Stimulated activated naive B cell treated with anti-CD40 and anti-IgM and Interleukin-4, amounts not matched to agents 10 μg/mL and 1 μg/mL and 100 μg/mL, for 72 hours (primary cell): ENCODE results near the gene RBM28.
A peak's percentile ranks its signal among the peaks of the same experiment; 100 is the strongest.

Source experiments
- ATAC-seq, 2 donors: fragments of 150-1000 bp; cut with Tn5 transposase; replicated peaks; 2 replicates each; pipeline ENCODE4 v1.10.0; 2021; ENCODE audit warnings: moderate library complexity in 1 of 2
- DNase-seq: peaks from one replicate; pipeline ENCODE4 v3.0.0; 2021
- H3K27ac Mint-ChIP-seq: one replicate; pipeline ENCODE4 v1.8.0; 2022; ENCODE audit warnings: mild to moderate bottlenecking, mixed read lengths
- H3K27me3 Mint-ChIP-seq, 2 donors: one replicate each; pipeline ENCODE4 v1.8.0; 2022; ENCODE audit warnings: mixed read lengths in 2 of 2
- H3K36me3 Mint-ChIP-seq, 2 donors: one replicate each; pipeline ENCODE4 v1.8.0; 2022; ENCODE audit warnings: mixed read lengths in 2 of 2, mild to moderate bottlenecking in 1 of 2
- H3K4me1 Mint-ChIP-seq, 2 donors: one replicate each; pipeline ENCODE4 v1.8.0; 2022; ENCODE audit warnings: mixed read lengths in 2 of 2, mild to moderate bottlenecking in 1 of 2
- H3K4me3 Mint-ChIP-seq, 2 donors: one replicate each; pipeline ENCODE4 v1.8.0; 2022; ENCODE audit warnings: mild to moderate bottlenecking in 2 of 2, mixed read lengths in 2 of 2, moderate library complexity in 1 of 2
- H3K9me3 Mint-ChIP-seq, 2 donors: one replicate each; pipeline ENCODE4 v1.8.0; 2022; ENCODE audit warnings: mixed read lengths in 2 of 2, mild to moderate bottlenecking in 1 of 2

Gene RBM28

DNA sequence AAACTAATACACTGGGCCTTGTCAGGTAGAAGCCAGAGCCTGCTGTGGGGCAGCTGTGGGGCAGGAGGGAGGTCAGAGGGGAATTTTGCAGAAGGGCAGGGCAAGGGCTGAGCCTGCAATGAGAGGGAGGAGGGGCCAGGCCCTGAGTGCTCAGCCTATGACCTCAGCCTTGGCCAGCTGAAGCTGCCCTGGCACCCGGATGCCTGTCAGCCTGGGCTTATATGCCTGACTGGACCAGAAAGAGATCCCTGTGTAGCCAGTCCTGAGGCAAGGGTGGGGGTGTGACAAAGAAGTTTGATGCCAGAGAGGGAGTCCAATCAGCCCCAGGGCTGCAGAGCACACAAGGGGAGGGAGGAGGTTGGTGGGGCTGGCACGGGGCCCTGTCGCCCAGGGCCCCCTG, 40.1 kb upstream of the RBM28 start:
- no peak for ATAC-seq
- no peak overlapping the region for H3K4me3 Mint-ChIP-seq
- H3K9me3 Mint-ChIP-seq, result no peaks in the 10 kb centered on the region
- no peak overlapping the region for H3K27ac Mint-ChIP-seq
- H3K27me3 Mint-ChIP-seq, result peaks cover 8 to 13% of the 10 kb centered on the region in 2 donors
- H3K4me1 Mint-ChIP-seq, result peaks cover 4 to 11% of the 10 kb centered on the region in 2 donors
- DNase-seq, result no peak
- H3K36me3 Mint-ChIP-seq, result no peaks in the 10 kb centered on the region

DNA sequence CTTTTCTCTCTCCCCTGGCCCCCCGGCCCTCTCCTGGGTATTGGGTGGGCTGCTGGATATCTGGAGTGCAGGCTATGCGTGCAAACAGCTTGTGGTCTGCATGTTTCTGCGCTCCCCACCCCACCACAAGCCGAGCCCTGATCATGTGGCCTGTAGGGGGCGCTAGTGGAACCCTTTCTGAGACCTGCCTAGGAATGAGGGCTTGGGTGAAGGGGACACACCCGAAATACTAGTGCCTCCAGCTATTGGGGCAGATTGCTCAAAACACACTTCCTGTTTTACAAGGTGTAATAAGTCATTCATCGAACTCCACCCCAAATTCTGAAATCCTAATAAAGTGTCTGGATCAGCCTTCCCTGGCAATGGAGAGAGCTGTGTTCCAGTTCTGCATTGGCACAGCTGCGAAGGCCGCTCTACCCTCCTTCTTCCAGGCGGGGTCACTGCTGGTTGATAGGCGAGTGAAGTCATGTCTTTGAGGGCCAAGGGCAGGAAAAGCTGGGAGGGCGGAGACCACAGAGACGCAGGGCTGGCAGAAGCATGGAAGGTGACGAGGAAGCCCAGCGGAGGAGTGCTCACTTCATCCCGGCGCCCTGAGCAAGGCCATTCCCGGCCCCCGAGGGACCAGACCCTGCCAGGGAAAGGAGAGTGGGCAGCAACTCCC, 37.6 kb upstream of the RBM28 start:
- Mint-ChIP-seq H3K4me1 (no peaks in the 10 kb centered on the region), H3K36me3 (no peaks in the 10 kb centered on the region), H3K4me3 (no peak overlapping the region), H3K27me3 (peaks cover 4 to 12% of the 10 kb centered on the region in 2 donors), H3K9me3 (no peaks in the 10 kb centered on the region), H3K27ac (no peak overlapping the region)
- DNase-seq, result no peak
- ATAC-seq, result peak; percentile 53 to 63

DNA sequence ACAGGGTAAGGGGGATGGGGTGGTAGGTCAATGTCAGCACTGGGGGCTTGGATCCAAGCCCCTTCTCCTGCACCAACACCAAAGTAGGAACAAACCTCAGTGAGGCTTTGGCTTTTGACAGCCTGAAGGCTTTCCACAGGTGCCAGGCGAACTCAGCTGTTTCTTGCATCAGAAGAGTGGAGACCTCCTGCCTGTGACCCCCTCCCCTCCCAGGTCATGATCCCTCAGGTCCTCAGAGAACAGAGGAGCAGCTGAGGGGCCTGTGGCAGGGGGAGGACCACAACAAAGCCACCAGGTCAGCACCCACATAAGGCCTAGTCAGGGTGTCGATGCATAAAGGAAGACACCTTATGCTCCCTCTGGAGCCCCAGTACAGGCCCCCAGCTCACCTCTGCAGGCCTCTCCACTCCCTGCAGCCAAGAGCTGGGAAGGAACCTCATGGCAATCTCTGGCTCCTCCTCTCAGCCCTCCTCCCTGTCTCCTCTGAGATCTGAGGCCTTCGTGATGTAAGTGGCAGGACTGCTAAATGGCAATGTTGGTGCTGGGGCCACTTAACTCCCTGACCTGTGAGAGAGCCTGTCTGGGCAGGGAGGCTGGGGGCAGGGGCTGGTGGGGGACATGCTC, 36.9 kb upstream of the RBM28 start:
- Mint-ChIP-seq H3K4me3 (no peak overlapping the region), H3K36me3 (no peaks in the 10 kb centered on the region), H3K9me3 (no peaks in the 10 kb centered on the region), H3K27ac (no peak overlapping the region), H3K27me3 (peaks cover 4 to 13% of the 10 kb centered on the region in 2 donors), H3K4me1 (no peaks in the 10 kb centered on the region)
- no peak for DNase-seq
- no peak for ATAC-seq

DNA sequence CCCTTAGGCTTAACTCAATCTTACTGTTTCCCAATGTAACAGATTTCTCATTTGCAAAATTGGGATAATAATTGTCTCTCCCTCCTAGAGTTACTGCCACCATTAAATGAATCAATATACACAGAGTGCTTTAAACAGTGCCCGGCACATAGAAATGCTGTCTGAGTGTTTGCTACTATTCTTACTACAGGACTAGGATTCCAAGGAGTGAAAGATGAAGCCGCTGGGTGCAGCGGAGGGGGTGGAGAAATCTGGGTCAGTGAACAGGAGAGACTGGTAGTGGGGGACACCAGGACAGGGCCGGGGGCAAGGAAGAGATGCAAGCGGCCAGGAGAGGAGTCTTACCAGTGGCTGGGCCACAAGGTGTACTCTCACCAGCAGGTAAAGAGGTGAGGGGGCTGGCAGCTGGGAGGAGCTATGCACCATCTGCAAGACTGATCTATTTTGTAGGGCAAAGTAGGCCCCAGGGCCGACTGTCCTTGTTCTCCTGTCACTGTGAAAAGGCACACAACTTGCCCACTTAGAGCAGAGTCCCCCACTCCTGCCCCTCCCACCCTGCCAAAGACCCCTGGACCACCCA, 36.3 kb upstream of the RBM28 start:
- Mint-ChIP-seq H3K27me3 (peaks cover 4 to 13% of the 10 kb centered on the region in 2 donors), H3K9me3 (no peaks in the 10 kb centered on the region), H3K27ac (no peak overlapping the region), H3K4me1 (no peaks in the 10 kb centered on the region), H3K36me3 (no peaks in the 10 kb centered on the region), H3K4me3 (no peak overlapping the region)
- no peak for DNase-seq
- ATAC-seq, result no peak

DNA sequence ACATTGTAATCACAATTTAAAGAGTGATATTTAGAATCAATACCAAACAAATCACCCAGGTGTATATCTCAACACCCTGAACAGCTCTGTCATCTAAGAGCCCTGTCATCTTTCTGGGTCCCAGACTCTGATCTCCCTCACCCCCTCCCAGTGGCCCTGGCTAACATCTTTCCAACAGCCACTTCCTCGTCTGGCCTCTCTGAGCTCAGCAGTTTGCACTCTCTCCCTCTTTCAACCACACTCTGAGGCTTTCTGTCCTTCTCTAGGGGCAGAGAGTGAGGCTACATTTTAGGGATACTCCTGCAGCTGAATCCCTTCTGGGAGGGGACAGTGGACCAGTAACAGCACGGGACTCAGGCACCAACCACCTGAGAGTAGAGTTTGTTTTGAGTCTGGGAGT, 34.9 kb upstream of the RBM28 start:
- H3K36me3 Mint-ChIP-seq, result no peaks in the 10 kb centered on the region
- peaks cover 8 to 19% of the 10 kb centered on the region in 2 donors for H3K27me3 Mint-ChIP-seq
- no peaks in the 10 kb centered on the region for H3K4me1 Mint-ChIP-seq
- H3K4me3 Mint-ChIP-seq, result no peak overlapping the region
- no peak for DNase-seq
- H3K9me3 Mint-ChIP-seq, result peaks cover 4% of the 10 kb centered on the region in 2 donors
- no peak for ATAC-seq
- no peak overlapping the region for H3K27ac Mint-ChIP-seq

DNA sequence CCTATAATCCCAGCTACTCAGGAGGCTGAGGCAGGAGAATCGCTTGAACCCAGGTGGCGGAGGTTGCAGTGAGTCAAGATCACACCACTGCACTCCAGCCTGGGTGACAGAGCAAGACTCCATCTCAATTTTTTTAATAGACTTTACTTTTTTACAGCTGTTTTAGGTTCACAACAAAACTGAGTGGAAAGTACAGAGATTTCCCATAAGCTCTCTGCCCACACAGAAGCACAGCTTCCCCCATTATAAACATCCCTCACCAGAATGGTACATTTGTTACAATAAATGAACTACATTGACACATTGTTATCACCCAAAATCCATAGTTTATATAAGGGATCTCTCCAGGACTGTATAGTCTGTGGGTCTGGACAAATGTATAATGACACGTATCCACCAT, 32.4 kb upstream of the RBM28 start:
- Mint-ChIP-seq H3K27ac (no peak overlapping the region), H3K9me3 (peaks cover 4% of the 10 kb centered on the region in 2 donors), H3K4me1 (no peaks in the 10 kb centered on the region), H3K27me3 (peaks cover 6 to 26% of the 10 kb centered on the region in 2 donors), H3K4me3 (no peak overlapping the region), H3K36me3 (no peaks in the 10 kb centered on the region)
- no peak for ATAC-seq
- no peak for DNase-seq

DNA sequence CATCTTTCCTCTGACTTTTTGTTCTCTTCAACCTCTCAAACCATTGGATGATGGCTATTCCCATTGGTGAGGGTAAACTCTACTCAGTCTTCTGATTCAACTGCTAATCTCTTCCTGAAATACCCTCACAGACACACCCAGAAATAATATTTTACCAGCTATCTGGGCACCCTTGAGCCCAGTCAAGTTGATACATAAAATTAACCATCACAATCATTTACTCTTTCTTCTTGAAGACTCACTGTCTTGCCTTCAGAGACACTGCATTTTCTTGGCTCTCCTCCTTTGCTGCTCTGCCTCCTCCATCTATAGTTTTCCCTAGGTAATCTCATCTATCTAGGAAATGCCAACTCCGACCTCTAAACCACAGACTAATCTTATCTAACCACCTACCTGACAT, 30.3 kb upstream of the RBM28 start:
- H3K27me3 Mint-ChIP-seq, result peaks cover 4 to 31% of the 10 kb centered on the region in 2 donors
- no peak overlapping the region for H3K4me3 Mint-ChIP-seq
- ATAC-seq, result no peak
- no peaks in the 10 kb centered on the region for H3K36me3 Mint-ChIP-seq
- H3K9me3 Mint-ChIP-seq, result peaks cover 4% of the 10 kb centered on the region in 2 donors
- H3K27ac Mint-ChIP-seq, result no peak overlapping the region
- no peaks in the 10 kb centered on the region for H3K4me1 Mint-ChIP-seq
- no peak for DNase-seq

DNA sequence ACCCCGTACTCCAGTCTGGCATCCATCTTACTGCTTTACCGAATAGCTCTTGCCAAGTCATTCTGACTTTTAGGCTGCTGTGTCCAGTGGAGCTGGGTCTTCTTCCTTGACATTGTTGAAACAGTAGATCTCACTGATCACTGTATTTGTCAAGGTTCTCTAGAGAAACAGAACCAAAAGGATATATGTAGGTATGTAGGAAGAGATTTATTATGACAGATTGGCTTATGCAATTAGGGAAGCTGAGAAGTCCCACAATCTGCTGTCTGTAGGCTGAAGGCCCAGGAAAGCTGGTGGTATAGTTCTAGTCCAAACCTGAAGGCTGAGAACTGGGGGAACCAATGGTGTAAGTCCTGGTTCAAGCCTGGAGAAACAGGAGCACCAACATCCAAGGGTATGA, 29.9 kb upstream of the RBM28 start:
- Mint-ChIP-seq H3K4me1 (no peaks in the 10 kb centered on the region), H3K9me3 (peaks cover 4% of the 10 kb centered on the region in 2 donors), H3K27ac (no peak overlapping the region), H3K4me3 (no peak overlapping the region), H3K36me3 (no peaks in the 10 kb centered on the region), H3K27me3 (peaks cover 4 to 31% of the 10 kb centered on the region in 2 donors)
- no peak for ATAC-seq
- DNase-seq, result no peak

DNA sequence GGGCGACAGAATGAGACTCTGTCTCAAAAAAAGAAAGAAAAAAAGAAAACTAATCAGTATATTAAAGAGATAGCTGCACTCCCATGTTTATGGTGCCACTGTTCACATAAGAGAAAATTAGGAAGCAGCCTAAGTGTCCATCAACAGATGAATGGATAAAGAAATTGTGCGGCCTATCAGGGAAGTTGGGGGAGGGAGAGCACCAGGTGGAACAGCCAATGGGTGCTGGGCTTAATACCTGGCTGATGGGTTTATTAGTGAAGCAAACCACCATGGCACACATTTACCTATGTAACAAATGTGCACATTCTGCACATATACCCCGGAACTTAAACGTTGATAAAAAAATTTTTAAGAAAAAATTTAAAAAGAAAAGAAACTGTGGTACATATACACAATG, 26.8 kb upstream of the RBM28 start:
- Mint-ChIP-seq H3K36me3 (no peaks in the 10 kb centered on the region), H3K27me3 (peaks cover 17 to 21% of the 10 kb centered on the region in 2 donors), H3K4me1 (no peaks in the 10 kb centered on the region), H3K4me3 (no peak overlapping the region), H3K9me3 (peaks cover 4% of the 10 kb centered on the region in 2 donors), H3K27ac (no peak overlapping the region)
- ATAC-seq, result no peak
- no peak for DNase-seq

DNA sequence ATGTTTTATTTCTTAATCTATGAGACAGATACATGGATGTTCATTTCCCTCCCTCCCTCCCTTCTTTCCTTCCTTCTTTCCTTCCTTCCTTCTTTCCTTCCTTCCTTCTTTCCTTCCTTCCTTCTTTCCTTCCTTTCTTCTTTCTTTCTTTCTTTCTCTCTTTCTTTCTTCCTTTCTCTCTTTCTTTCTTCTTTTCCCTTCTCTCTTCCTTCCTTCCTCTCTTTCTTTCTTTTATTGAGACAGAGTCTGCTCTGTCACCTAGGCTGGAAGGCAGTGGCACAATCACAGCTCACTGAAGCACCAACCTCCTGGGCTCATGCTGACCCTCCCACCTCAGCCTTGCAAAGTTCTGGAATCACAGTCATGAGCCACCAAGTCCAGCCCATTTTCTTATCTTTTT, 23.3 kb upstream of the RBM28 start:
- DNase-seq (no peak), ATAC-seq (no peak)
- no peaks in the 10 kb centered on the region for H3K9me3 Mint-ChIP-seq
- no peak overlapping the region for H3K4me3 Mint-ChIP-seq
- H3K27ac Mint-ChIP-seq, result no peak overlapping the region
- H3K36me3 Mint-ChIP-seq, result no peaks in the 10 kb centered on the region
- peaks cover 3 to 4% of the 10 kb centered on the region in 2 donors for H3K4me1 Mint-ChIP-seq
- H3K27me3 Mint-ChIP-seq, result peaks cover 45 to 49% of the 10 kb centered on the region in 2 donors

DNA sequence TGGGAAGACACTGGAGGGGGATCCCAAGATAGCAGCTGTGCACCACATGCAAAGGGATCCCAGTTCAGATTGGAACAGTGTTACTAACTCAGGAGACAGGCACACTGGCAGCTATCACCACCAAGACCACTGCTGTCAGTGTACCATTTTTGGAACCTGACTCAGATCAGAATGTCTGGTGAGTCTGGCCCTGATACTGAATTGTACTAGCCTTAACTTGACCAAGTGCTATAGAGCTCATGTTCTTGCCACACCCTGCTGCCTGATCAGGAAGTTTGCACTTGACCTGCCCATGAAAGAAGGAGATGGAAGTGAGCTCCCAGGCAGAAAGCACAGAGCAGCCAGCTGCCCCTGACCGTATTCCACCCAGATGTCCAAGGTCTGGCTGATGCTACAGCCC, 22.6 kb upstream of the RBM28 start:
- DNase-seq (no peak), ATAC-seq (no peak)
- no peaks in the 10 kb centered on the region for H3K9me3 Mint-ChIP-seq
- no peak overlapping the region for H3K4me3 Mint-ChIP-seq
- H3K27ac Mint-ChIP-seq, result no peak overlapping the region
- H3K36me3 Mint-ChIP-seq, result no peaks in the 10 kb centered on the region
- H3K4me1 Mint-ChIP-seq, result peaks cover 8 to 9% of the 10 kb centered on the region in 2 donors
- H3K27me3 Mint-ChIP-seq, result peaks cover 50 to 51% of the 10 kb centered on the region in 2 donors

DNA sequence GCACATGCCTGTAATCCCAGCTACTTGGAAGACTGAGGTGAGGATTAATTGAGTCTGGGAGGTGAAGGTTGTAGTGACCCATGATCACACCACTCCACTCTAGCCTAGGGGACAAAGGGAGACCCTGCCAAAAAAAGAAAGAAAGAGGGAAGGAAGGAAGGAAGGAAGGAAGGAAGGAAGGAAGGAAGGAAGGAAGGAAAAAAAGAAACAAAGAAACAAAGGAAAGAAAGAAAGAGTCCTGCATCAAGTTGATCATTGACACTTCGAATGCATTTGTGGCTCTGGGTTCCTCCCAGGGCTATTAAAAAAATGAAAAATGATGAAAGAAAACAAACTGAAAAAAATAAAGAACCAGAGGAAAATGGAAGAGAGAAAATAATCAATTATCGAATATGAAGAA, 21.7 kb upstream of the RBM28 start:
- H3K4me1 Mint-ChIP-seq, result peaks cover 15 to 18% of the 10 kb centered on the region in 2 donors
- H3K9me3 Mint-ChIP-seq, result no peaks in the 10 kb centered on the region
- DNase-seq, result no peak
- H3K27ac Mint-ChIP-seq, result no peak overlapping the region
- H3K4me3 Mint-ChIP-seq, result no peak overlapping the region
- peaks cover 0 to 4% of the 10 kb centered on the region in 2 donors for H3K36me3 Mint-ChIP-seq
- peaks cover 53 to 57% of the 10 kb centered on the region in 2 donors for H3K27me3 Mint-ChIP-seq
- no peak for ATAC-seq

DNA sequence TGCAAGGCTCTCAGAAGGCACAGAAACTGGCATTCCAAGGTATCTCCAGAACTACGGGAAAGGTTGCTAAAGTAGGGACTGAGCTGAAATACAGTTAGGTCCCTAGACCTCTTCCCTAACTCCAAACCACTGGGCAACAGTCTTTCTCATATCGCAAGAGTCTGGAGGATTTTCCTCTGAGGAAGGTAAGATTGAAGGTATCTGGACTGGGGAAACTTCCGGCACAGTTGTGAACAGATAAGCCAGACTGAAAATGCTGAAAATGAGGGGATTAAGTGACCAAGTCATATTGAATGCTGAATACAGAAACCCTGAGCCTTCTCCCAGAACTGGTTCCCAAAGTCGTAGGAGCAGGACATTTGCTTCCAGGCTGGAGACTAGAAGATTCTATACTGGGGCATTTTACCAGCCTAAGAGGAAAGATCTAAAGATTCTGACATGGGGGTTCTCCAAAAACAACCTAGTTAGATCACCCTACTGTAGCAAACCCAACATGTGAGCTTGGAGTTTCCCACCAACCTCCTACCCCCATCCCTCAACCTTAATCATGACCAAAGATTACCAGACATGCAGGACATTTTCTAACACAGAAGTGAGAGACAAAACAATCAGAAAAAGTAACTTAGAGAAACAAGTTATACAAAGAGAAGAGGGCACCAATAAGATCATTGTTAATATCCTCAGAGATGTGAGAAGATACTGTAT, 20.6 kb upstream of the RBM28 start:
- no peak overlapping the region for H3K4me3 Mint-ChIP-seq
- H3K27me3 Mint-ChIP-seq, result peaks cover 64 to 65% of the 10 kb centered on the region in 2 donors
- no peak overlapping the region for H3K27ac Mint-ChIP-seq
- peaks cover 0 to 4% of the 10 kb centered on the region in 2 donors for H3K36me3 Mint-ChIP-seq
- DNase-seq (no peak), ATAC-seq (no peak)
- no peaks in the 10 kb centered on the region for H3K9me3 Mint-ChIP-seq
- H3K4me1 Mint-ChIP-seq, result peaks cover 15 to 19% of the 10 kb centered on the region in 2 donors

DNA sequence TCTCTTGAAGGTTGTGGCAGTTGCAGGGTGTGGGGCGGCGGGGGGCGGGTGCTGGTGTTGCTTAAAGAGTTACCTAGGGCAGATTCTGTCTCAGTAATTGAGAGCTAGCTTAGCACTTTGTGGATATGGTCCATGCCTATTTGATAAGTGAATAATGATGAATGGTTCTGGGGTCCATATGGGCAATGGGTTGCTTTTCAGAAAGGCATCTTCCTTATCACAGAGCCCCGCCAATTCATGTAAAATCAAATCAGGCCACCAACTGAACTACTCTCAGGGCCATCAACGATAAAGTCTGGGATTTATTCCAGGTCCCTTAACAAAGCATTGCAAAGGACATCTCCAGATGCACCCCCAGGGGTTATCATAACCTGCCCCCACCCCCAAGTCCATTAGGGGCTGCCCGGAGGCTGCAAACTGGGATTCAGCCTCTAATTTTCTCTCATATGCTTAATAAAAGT, 19.6 kb upstream of the RBM28 start:
- Mint-ChIP-seq H3K36me3 (peaks cover 0 to 4% of the 10 kb centered on the region in 2 donors), H3K27me3 (peaks cover 69 to 73% of the 10 kb centered on the region in 2 donors), H3K27ac (no peak overlapping the region), H3K4me3 (no peak overlapping the region), H3K9me3 (no peaks in the 10 kb centered on the region), H3K4me1 (peaks cover 15 to 19% of the 10 kb centered on the region in 2 donors)
- DNase-seq (no peak), ATAC-seq (no peak)
